GM21381 (cell line): ENCODE measurements around the gene TNS1.

Experiments
- ATAC-seq: cut with Tn5 transposase; IDR thresholded peaks from one replicate; pipeline ENCODE4 v1.9.1; 2021; ENCODE audit warnings: mild to moderate bottlenecking, moderate library complexity; ENCODE audit not compliant: unreplicated experiment

The TNS1 gene

DNA sequence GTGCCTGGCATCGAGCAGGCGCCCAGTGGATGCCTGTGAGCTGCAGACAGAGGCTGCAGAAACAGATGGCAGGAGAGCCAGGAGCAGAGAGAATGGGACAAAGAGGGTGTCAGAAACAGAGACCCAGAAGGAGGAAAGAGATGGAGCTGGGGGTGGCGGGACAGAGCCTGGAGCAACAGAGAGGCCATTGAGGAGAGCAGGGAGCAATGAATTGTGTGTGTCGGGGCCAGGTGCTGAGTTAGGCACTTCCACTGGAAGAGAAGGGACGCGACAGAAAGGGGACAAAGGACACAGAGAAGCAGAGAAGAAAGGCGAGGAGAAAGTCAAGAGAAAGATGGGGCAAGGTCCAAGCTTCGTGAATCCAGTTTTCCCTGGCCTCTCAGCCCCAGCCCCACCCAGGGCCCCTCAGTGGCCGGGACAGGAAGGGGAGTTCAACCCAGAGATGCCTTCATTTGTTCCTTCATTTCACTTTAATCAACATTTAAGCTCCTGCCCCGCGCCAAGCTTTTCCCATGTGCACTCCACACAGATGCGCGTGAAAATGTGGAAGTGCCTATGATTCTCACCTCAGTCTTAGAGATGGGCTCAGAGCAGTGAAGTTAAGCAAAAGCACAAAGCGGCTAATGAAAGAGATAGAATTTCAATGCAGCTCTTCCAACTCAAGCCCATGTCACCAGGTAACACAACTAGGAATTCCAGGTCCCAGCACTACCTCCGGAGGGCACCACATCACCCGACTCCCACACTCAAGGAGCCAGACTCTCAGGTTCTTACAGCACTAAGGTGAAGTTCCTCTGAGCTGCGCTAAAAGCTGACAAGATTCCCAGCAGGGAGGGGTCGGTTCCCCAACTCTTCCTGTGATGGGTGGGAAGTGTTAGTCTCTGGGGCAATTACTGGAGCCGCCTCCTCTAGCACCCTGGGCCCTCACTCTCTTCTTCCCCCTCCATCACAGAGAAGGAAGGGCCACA lies 55.1 kb downstream of the TNS1 start:
- no peak for ATAC-seq

DNA sequence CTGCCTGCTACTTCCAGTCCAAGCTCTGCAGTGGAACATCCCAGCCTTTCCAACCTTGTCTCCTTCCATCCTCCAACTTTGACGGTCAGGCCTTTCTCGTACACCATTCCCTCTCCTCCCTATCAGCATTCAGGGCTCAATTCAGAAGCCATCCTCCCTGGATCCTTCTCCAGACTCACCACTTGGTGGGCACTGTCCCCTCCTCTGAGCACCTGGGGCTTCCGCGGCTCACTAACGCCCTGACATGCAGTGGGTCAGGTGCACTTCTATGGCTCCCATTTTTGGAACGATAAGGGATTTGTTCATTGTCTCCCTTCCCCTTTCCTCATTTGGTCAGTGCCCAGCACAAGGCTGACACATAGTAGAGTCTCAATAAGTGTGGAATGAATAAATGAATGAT lies 56.7 kb downstream of the TNS1 start:
- no peak for ATAC-seq

DNA sequence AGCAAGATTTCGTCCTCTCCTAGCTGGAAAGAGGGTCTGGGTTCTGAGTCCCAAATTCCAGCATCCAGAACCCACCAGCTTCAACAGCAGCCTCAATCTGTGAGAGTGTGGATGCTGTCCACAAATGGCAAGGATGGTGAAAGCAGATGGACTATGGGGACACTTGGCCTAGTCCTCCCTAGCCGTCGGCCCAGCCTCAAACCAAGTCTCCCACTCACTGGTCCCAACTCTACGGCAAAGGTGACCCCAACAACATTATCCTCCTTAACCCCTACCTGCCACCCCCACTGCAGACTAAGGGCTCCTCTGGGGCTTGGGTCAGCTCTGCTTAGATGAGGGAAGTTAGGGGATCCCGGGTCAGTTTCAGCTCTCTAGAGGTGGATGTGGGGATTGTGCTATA lies 57.3 kb downstream of the TNS1 start:
- no peak for ATAC-seq

DNA sequence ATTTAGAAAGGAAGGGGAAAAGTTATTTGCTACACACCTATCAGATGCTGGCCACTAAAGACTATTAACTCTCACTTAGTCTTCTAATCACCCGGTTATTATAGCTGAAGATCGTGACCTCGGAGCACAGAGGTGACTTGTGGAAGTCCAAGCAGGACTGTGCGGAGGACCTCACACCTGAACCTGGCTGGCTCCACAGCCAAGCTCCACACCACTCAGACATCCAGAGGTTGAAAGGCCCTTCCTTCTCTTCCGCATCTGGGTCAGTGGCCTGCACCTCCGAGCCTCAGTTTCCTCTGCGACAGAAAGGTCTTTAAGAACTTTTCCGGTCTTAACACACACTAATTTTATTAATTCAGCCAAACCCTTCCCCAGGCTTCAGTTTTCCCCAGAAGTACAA lies 57.9 kb downstream of the TNS1 start:
- ATAC-seq, result no peak

DNA sequence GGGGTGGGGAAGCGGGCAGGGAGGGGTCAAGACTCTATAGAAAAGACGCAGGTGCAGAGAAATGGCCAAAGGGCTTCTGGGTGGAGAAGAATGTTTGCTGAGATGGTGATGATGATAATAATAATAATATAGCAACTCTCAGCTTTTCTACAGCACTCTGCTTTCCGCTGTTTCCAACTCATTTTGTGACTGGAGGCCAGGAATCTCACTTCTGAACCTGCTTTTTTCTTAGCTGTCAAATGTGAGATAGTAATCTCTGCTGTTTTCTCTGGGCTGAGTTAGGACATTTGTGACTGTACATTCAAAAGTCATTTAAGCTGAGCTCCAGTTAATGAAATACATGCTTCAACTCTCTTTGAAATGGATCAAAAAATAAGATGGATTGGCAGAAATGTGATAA lies 58.4 kb downstream of the TNS1 start:
- no peak for ATAC-seq

DNA sequence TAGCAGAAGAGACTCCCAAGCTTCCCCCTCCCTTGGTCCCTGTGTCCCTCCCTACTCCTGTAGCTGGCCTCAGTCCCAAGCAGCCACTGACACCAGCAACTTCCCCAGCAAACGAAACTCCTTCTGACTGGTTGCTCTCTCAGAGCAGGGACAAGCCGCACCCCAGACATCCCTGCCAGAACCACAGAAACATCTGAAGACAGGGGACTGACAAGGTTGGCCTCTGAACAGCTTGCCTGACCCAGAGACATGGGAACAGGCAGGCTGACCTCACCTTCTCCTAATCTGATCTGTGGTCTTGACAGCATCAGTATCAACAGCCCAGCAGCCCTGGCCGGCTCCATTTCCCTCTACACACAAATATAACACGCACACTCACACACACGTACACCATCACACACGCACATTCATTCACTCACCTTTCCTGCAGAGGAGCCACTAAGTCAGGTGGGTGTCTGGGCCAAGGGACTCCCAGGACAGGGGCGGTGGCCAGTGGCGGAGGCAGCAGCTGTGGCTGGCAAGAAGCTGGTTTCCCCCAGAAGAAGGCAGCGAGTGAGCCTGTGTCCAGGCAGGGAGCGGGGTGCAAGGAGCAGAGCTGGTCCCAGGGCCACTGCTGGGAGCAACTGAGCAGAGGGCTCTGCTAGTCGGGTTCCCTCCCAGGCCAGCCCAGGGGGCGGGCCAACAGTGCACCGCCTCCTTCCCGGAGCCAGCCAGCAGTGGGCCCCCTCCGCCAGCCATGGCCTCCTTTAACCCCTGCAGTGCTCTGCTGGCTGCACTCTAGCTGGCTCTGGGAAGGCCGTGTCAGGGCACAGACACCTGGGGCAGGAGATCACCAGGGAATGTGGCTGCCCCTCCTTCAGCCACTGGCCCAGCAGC lies 59.1 kb downstream of the TNS1 start:
- no peak for ATAC-seq

DNA sequence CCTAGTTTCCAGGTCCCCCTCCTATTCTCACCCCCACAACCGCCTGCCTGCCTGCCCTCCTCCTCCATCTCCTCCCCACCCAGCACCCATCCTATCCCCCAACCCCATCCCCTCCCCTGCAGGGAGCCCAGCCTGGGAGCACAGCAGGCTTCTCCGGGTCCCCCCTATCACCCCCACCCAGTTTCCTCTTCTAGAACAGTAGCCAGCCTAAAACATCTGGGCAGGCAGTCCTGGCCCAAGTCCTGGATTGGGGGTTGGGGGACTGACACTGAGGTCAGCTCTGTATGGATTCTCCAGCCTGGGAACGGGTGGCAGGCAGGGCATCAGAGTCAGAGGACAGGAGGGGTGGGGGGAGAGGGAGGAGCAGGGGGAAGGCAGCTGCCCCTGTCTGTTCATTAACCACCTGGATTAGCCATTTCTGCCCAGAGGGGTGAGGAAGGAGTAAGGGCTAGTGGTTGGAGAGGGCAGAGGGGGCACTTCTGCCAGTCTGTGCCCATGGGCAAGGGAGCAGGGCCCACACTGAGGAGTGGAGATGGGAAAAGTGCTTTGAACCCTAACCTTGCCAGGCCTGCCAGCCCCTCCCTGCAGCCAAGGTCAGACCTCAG lies 60.0 kb downstream of the TNS1 start:
- no peak for ATAC-seq

DNA sequence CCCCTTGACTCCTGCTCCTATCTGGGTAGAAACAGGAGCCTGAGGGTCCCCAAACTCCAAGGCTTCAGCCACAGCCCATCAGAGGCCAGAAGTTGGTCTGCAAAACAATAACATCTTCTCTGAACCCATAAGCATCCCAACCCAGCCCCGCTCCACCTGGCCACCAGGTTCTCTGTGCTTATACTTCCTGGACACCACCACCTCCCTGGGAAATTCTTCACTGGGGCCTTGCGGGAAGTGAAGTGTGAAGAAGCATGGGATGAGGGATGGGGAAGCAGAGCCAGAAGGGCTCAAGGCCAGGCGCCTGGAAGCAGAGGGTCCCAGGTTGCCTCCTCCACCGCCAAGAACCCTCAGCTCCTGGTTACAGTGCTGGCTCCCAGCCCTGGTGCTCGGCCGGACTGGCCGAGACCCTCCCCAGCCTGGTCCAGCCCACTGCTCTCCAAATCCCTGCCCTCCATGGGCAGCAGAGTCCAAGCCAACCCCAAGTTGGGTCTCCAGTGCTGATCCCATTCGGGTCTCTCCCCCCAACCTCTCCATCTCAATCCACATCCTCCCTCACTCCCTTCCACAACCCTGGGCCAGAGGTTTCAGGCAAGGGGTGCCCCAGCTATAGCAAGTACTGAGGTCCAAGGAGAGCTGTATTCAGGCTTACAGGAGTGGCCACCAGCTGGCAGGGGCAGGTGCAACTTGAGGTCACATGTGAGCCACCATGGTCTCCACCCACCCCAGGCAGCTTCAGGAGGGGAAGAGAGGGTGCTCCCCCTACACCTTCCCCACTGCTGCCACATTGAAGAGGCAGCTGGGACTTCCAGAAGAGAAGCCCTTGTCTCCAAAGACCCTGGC lies 60.7 kb downstream of the TNS1 start:
- ATAC-seq, result no peak

DNA sequence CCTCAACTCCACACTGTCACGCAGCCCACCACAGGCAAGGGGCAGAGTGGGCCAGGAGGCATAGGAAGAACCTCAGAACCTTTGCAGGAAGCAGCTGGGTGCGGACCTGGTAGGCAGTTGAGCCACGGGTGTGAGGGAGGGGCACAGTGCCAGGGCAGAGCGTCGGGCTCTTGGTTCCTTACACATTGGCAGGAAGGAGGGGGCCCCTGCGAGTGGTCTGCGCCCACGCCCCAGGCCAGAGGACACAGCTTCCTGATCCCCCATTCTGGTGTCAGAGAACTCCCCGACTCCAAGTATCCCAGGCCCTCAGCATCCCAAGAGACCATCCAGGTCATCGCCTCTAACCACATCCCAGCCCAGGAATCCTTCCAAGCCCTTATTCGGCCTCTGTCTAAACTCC lies 61.5 kb downstream of the TNS1 start:
- ATAC-seq, result no peak

DNA sequence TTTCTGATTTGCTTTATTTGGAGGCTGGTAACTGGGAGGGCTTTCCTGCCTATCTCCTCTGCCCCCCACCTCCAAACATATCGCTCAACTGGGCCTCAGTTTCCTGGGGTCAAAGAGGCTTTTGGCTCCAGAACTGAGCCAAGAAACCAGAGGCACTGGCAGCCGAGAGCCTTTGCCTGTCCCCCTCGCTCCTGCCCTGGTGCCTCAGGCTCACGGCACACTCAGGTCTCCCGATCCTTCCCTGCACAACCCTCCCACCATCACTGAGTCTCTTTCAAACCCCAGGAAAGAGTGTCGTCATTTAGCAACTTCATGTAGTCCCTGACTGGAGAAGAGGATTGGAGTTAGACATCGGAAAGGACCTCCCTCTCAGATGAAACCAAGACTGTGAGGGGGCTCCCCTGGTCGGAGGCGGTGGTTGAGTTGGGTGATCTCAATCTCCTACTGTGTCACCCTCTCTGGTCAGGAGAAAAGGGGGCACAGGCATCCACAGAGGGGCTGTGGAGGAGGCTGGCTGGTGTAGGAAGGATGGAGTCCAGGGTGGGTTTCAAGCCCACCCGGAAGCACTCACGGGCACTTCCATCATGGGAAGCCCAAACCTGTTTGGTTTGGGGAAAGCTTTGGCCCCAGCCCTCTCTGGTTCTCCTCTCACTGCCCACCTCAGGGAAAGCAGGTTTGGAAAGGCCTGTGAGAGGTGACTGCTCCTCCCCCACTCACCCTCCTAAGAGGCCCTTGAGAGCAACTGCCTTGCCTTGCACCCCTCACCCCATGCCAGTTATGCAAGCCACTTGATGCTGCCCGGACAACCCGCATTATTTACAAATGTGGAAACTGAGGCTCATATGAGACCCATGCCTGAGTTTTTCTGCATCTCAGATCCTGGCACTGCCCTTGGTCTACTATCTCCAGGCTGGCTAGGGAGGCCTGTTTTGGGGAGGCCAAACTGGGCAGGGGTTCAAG lies 62.3 kb downstream of the TNS1 start:
- no peak for ATAC-seq

DNA sequence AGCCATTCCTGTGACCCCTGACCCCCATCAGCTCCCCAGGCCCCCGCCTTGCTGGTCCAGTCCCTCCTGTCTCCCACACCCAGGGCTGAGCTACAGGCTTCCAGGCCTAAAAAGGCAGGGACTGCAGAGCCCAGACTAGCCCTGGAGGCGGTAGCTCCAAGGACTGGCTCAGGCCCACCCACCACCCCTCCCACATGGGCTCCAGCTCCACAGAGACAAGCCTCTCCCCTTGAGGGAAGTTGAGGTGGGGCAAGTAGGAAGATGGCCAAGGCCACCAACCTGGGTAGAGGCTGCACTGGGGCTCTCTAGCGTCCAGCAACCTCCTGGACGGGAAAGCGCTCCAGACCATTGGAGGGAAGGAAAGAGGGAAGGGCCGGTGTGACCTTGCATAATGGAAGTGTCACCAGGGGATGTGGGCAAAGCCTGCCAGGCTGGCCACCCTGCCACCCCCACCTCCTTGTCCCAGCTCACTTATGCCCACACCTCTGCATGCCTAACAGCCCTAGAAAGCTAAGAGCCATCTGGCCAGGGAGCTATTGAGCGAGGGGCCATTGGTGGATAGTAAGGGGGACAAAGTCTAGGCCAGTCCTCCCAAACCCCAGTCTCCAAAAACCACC lies 63.1 kb downstream of the TNS1 start:
- ATAC-seq, result no peak

DNA sequence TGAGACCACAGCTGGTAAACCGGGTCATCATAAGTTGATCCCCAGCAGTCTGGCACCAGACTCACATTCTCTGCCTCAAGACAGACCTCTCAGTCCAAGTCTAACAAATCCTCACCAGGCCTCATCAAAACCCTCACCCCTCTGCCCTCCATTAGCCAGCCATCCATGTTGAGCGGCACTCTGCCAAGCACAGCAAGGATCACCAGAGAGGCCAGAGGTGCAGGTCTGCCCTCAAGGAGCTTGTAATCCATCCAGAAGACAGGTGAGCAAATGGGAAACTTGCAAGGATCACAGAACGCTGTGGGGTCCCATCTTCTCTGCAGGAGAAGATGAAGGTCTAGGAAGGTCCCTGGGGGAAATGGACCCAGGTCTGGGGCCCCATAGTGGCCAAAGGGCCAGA lies 63.6 kb downstream of the TNS1 start:
- ATAC-seq, result no peak

DNA sequence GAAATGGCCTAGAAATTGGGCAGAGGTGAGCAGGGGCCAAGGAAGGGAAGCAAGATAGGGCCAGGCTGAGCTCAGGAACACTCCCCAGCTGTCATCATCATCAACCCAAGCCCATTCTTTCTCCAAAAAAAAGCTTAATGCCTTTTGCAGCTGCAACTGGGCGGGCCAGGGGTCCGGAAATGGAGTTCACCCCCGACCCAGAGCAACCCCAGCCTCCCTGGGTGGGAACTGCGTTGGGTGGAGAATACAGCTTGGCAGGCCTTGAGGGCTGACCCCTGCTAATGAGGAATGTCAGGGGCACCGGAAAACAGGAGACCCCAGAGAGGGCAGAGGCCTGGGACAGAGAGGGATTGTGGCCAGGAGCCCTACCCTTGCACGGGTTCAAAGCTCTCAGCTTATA lies 64.8 kb downstream of the TNS1 start:
- no peak for ATAC-seq

DNA sequence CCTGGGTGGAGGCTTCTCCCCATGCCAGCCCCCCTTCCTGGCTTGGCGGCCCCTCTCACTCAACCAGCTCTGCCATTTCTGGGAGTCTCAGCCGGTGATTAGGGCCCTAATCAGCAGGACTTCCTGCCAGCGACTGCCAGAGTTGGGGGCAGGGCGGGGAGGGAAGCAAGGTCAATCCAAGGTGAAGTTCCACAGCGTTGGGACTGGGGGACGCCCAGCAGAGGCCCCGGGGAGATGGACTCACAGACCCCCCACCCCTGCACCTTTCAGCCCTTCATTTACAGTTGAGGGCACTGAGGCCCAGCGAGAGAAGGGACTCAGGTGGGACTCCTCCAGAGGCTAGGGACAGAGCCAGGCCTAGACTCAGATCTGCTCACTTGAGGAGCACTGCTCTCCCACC lies 65.3 kb downstream of the TNS1 start:
- ATAC-seq, result no peak

DNA sequence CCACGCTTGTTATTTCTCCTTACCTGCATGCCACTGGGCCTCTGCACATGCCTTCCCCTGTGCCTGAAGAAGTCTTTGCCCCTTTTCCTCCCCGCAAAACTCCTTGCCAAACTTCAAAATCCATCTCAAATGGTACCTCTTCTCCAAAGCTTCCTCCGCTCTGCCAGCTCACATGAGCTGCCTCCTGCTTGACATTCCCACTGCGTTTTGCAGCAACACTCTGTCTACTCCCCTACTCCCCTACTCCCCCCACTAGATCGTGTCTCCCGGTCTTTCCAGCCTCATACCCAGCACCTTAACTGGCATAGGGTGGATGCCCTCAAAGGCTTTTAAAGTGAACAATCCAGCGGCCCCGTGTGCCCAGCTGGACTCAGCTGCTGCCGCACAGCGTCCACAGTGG lies 65.8 kb downstream of the TNS1 start:
- no peak for ATAC-seq

DNA sequence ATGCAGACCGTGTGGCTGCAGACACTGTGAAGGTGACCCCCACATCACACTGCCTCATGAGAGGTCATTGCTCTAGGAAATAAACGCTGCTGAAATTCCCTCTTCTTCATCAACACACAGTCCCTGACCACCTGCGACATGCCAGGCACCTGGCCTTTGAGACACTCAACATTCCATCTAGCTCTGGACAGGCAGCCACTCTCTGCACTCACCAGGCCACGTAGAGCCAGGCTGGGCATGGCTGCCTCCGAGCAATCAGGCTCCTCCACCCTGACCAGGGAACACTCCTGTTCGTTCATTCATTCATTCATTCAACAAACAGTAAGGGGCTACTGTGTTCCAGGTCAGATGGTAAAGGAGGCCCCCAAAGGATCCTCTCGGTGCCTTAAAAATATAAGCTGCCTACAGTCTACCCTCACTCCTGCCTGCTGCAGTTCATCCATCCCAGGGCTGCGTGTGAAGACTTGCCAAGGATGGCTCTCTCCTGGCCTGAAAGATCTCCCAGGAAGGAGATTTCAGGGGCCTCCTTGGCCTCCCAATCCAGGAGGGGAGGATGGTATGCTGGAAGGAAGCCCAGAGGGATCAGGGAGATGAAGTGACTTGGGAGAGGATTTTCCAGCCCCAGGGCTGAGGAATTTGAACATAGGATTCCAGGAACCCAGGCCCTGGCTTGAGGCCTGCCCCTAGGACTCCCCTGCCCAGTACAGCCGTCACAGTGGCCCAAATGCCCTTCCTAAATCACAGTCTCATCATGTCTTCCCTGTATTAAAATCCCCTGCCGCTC lies 66.7 kb downstream of the TNS1 start:
- ATAC-seq, result no peak

DNA sequence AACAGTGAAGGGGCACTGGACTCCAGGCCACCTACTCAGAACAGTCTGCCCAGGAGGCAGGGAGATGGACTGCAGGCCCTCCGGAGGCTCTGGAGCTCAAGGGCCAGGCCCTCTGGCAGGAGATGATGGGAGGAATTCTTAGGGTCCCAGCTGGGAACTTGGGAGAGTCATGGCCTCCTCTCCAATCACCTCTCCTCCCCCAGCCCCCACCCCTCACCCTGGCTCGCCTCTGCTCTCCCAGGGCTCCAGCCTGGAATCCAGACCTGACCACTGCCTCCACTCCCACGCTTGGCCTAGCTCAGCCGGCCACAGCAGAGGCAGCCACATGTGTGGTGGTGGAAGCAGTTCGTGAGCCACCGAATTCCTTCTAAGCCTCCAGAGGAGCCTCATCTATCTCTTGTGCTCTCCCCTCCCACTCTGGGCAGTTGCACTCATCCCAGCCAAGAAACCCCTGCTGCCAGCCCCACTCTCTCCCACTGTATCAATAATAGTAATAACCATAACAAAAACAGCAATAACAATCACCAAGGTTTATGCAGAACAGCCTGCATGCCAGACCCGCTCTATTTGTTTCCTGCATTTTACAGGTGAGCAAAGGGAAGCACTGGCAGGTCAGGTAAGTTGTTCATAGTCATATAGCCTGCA lies 67.4 kb downstream of the TNS1 start:
- ATAC-seq, result no peak
